Ishikawa (cell line): ENCODE results near the gene IFNL4.

Source experiments
- CREB1 ChIP-seq: IDR thresholded peaks from 2 replicates; pipeline ENCODE4 v1.6.1; 2012; ENCODE audit warnings: low read depth
- EGR1 ChIP-seq: IDR thresholded peaks from 2 replicates; pipeline ENCODE4 v1.6.1; 2012
- NFIC ChIP-seq: IDR thresholded peaks from 2 replicates; pipeline ENCODE4 v1.6.1; 2012
- RAD21 ChIP-seq: IDR thresholded peaks from 2 replicates; pipeline ENCODE4 v1.6.1; 2012; ENCODE audit warnings: low read depth
- TCF12 ChIP-seq: IDR thresholded peaks from 2 replicates; pipeline ENCODE4 v1.6.1; 2012; ENCODE audit warnings: low read depth
- TEAD4 ChIP-seq: IDR thresholded peaks from 2 replicates; pipeline ENCODE4 v1.6.1; 2012
- YY1 ChIP-seq: IDR thresholded peaks from 2 replicates; pipeline ENCODE4 v1.6.1; 2012; ENCODE audit warnings: low read depth
- TF ChIP-seq, protein P1 (sequence below): IDR thresholded peaks from 2 replicates; pipeline ENCODE4 v1.6.1; 2012
- TF ChIP-seq, protein P2 (sequence below): IDR thresholded peaks from 2 replicates; pipeline ENCODE4 v1.6.1; 2012; ENCODE audit warnings: low read depth, mild to moderate bottlenecking
- TF ChIP-seq, protein P3 (sequence below): IDR thresholded peaks from 2 replicates; pipeline ENCODE4 v1.6.1; 2012

DNA sequence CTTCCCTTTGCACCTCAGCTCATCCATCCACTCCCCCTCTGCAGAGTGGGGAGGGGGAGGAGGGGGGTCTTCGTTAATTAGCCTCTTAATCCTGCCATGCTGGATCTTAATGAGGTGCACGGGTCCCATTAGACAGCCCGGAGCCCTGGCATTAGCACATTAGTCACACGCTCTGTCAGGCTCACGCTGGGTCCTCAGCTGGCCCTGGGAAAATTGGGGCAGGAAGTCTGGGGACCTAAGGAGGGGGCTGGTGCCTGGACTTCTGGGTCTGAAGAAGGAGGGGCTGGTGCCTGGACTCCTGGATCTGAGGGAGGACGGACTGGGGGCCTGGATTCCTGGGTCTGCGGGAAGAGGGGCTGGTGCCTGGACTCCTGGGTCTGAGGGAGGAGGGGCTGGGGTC lies 52.3 kb downstream of the IFNL4 start:
- TF ChIP-seq TCF12 (no peak), RAD21 (no peak), YY1 (no peak), TEAD4 (no peak), EGR1 (no peak), NFIC (no peak), CREB1 (no peak)
- TF ChIP-seq, protein P1, sequence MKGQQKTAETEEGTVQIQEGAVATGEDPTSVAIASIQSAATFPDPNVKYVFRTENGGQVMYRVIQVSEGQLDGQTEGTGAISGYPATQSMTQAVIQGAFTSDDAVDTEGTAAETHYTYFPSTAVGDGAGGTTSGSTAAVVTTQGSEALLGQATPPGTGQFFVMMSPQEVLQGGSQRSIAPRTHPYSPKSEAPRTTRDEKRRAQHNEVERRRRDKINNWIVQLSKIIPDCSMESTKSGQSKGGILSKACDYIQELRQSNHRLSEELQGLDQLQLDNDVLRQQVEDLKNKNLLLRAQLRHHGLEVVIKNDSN, result no peak
- TF ChIP-seq, protein P2, sequence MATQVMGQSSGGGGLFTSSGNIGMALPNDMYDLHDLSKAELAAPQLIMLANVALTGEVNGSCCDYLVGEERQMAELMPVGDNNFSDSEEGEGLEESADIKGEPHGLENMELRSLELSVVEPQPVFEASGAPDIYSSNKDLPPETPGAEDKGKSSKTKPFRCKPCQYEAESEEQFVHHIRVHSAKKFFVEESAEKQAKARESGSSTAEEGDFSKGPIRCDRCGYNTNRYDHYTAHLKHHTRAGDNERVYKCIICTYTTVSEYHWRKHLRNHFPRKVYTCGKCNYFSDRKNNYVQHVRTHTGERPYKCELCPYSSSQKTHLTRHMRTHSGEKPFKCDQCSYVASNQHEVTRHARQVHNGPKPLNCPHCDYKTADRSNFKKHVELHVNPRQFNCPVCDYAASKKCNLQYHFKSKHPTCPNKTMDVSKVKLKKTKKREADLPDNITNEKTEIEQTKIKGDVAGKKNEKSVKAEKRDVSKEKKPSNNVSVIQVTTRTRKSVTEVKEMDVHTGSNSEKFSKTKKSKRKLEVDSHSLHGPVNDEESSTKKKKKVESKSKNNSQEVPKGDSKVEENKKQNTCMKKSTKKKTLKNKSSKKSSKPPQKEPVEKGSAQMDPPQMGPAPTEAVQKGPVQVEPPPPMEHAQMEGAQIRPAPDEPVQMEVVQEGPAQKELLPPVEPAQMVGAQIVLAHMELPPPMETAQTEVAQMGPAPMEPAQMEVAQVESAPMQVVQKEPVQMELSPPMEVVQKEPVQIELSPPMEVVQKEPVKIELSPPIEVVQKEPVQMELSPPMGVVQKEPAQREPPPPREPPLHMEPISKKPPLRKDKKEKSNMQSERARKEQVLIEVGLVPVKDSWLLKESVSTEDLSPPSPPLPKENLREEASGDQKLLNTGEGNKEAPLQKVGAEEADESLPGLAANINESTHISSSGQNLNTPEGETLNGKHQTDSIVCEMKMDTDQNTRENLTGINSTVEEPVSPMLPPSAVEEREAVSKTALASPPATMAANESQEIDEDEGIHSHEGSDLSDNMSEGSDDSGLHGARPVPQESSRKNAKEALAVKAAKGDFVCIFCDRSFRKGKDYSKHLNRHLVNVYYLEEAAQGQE, result no peak
- TF ChIP-seq, protein P3, sequence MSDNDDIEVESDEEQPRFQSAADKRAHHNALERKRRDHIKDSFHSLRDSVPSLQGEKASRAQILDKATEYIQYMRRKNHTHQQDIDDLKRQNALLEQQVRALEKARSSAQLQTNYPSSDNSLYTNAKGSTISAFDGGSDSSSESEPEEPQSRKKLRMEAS, result no peak
